ENCODE measurements around the gene LST1. TPM values are rescaled to one million over a fixed set of nuclear protein-coding genes. Genes with fewer than 3 reads are reported as not detected.
"Not testable (repeated sequence)": the region's sequence is repeated elsewhere in the genome, so short reads cannot be mapped to it uniquely, and the experiment has no call there.

The LST1 gene
- total RNA-seq, 1 experiment from 2014 or later: 0.66 TPM

DNA sequence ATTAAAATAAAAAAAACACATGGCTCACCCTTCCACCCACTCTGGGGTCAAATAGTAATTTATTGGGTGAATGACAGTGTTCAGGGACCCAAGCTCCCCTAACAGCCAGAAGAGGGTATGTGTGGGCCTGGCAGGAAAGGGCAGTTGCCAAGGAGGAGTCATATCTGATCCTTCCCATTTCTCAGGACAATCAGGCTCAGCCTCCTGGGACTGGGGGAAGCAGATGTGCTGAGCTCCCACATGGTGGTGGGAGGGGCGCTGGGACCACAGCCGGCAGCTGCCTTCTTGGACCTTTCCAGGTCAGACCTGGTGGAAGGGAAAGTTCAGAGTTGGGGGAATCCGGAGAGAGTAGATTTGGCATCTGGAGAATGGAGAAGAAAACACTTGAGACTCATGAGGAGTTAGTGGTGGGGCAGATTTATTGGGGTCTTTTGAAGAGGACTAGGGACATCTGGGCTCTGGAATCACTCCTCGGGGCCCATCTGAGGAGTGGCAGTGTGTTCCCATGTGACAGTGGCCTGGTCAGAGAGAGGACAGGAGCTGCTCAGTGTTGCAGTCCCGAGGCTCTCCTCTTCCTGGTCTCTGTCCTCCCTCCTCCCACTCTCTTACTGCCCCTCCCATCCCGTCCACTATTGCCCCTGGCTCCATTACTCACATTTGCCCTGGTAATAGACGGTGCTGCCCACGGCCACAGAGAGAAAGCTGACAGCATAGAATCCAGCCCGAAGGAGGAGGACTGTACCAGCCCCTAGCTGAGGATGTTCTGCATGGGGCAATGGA, 3.0 kb downstream of the LST1 start (continued):
- TF ChIP-seq, protein P1, sequence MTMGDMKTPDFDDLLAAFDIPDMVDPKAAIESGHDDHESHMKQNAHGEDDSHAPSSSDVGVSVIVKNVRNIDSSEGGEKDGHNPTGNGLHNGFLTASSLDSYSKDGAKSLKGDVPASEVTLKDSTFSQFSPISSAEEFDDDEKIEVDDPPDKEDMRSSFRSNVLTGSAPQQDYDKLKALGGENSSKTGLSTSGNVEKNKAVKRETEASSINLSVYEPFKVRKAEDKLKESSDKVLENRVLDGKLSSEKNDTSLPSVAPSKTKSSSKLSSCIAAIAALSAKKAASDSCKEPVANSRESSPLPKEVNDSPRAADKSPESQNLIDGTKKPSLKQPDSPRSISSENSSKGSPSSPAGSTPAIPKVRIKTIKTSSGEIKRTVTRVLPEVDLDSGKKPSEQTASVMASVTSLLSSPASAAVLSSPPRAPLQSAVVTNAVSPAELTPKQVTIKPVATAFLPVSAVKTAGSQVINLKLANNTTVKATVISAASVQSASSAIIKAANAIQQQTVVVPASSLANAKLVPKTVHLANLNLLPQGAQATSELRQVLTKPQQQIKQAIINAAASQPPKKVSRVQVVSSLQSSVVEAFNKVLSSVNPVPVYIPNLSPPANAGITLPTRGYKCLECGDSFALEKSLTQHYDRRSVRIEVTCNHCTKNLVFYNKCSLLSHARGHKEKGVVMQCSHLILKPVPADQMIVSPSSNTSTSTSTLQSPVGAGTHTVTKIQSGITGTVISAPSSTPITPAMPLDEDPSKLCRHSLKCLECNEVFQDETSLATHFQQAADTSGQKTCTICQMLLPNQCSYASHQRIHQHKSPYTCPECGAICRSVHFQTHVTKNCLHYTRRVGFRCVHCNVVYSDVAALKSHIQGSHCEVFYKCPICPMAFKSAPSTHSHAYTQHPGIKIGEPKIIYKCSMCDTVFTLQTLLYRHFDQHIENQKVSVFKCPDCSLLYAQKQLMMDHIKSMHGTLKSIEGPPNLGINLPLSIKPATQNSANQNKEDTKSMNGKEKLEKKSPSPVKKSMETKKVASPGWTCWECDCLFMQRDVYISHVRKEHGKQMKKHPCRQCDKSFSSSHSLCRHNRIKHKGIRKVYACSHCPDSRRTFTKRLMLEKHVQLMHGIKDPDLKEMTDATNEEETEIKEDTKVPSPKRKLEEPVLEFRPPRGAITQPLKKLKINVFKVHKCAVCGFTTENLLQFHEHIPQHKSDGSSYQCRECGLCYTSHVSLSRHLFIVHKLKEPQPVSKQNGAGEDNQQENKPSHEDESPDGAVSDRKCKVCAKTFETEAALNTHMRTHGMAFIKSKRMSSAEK (CRISPR knock-in tag; IDR thresholded peaks at IDR 0.05; ENCODE audit: borderline replicate concordance): no peak
- TF ChIP-seq, protein P2, sequence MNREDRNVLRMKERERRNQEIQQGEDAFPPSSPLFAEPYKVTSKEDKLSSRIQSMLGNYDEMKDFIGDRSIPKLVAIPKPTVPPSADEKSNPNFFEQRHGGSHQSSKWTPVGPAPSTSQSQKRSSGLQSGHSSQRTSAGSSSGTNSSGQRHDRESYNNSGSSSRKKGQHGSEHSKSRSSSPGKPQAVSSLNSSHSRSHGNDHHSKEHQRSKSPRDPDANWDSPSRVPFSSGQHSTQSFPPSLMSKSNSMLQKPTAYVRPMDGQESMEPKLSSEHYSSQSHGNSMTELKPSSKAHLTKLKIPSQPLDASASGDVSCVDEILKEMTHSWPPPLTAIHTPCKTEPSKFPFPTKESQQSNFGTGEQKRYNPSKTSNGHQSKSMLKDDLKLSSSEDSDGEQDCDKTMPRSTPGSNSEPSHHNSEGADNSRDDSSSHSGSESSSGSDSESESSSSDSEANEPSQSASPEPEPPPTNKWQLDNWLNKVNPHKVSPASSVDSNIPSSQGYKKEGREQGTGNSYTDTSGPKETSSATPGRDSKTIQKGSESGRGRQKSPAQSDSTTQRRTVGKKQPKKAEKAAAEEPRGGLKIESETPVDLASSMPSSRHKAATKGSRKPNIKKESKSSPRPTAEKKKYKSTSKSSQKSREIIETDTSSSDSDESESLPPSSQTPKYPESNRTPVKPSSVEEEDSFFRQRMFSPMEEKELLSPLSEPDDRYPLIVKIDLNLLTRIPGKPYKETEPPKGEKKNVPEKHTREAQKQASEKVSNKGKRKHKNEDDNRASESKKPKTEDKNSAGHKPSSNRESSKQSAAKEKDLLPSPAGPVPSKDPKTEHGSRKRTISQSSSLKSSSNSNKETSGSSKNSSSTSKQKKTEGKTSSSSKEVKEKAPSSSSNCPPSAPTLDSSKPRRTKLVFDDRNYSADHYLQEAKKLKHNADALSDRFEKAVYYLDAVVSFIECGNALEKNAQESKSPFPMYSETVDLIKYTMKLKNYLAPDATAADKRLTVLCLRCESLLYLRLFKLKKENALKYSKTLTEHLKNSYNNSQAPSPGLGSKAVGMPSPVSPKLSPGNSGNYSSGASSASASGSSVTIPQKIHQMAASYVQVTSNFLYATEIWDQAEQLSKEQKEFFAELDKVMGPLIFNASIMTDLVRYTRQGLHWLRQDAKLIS (CRISPR knock-in tag; IDR thresholded peaks at IDR 0.05; ENCODE audit: borderline replicate concordance): no peak

DNA sequence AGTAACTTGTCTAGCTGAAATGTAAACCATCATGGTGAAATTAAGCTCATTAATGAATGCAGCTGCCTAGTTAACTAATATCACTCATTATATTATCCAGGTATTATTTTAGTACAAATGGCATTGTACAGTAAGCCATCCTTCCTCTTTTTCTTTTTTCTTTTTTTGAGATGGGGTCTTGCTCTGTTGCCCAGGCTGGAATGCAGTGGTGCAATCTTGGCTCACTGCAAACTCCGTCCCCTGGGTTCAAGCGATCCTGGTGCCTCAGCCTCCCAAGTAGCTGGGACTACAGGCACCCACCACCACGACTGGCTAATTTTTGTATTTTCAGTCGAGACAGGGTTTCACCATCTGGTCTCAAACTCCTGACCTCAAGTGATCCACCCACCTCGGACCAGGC, 4.6 kb downstream of the LST1 start:
- POLR2A ChIA-PET, H3K4me1 Mint-ChIP-seq, H3K9me3 Mint-ChIP-seq: not testable (repeated sequence)

DNA sequence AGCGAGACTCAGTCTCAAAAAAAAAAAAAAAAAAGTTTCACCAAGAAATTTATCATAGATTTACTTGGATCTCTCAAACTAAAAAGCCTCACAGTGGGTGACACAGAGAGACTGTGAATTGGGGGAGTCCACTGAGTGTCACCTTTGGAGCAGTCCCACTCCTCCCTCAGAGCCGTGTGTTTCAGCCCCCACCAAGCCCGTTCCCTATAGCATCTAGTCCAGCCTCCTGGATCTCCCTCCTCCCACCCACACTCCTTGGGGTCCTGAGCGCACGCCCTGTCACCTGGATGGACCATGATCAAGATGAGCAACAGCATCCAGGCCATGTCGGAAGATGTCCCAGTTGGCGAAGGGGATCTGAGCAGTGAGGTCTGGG, 6.3 kb downstream of the LST1 start:
- H3K4me3 Mint-ChIP-seq: no peak overlapping the region
- ChIA-PET CTCF (interaction anchor here (0.7 to 11.6 kb wide), 4 partner anchors 12 to 44 kb away, joined by 3 to 319 read pairs (median 148); partner anchors contain the start of genes ATP6V1G2, LST1, LTB and NFKBIL1), POLR2A (interaction anchor here (1.7 kb wide), 1 partner anchor 41 kb away, joined by 4 read pairs; no protein-coding TSS in a partner anchor)
- DNase-seq (ENCODE audit: low spot score) (no peak), ATAC-seq (no peak)
- H3K9me3 Mint-ChIP-seq: no peaks in the 10 kb centered on the region
- no peaks in the 10 kb centered on the region for H3K27me3 Mint-ChIP-seq (ENCODE audit: low read depth)
- H3K36me3 Mint-ChIP-seq: no peaks in the 10 kb centered on the region
- no peak overlapping the region for H3K27ac Mint-ChIP-seq
- no peaks in the 10 kb centered on the region for H3K4me1 Mint-ChIP-seq
- TF ChIP-seq, protein P3, sequence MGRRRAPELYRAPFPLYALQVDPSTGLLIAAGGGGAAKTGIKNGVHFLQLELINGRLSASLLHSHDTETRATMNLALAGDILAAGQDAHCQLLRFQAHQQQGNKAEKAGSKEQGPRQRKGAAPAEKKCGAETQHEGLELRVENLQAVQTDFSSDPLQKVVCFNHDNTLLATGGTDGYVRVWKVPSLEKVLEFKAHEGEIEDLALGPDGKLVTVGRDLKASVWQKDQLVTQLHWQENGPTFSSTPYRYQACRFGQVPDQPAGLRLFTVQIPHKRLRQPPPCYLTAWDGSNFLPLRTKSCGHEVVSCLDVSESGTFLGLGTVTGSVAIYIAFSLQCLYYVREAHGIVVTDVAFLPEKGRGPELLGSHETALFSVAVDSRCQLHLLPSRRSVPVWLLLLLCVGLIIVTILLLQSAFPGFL (CRISPR knock-in tag; IDR thresholded peaks at IDR 0.05; ENCODE audit: borderline replicate concordance): no peak
- no peak for TF ChIP-seq NFATC4 (CRISPR knock-in tag; IDR thresholded peaks at IDR 0.05)
- TF ChIP-seq ZNF671 (CRISPR knock-in tag; IDR thresholded peaks at IDR 0.05): no peak
- TF ChIP-seq JAZF1 (CRISPR knock-in tag; IDR thresholded peaks at IDR 0.05): no peak
- TF ChIP-seq FOXP1 (CRISPR knock-in tag; IDR thresholded peaks at IDR 0.05; ENCODE audit: borderline replicate concordance): no peak
- TF ChIP-seq, protein P4, sequence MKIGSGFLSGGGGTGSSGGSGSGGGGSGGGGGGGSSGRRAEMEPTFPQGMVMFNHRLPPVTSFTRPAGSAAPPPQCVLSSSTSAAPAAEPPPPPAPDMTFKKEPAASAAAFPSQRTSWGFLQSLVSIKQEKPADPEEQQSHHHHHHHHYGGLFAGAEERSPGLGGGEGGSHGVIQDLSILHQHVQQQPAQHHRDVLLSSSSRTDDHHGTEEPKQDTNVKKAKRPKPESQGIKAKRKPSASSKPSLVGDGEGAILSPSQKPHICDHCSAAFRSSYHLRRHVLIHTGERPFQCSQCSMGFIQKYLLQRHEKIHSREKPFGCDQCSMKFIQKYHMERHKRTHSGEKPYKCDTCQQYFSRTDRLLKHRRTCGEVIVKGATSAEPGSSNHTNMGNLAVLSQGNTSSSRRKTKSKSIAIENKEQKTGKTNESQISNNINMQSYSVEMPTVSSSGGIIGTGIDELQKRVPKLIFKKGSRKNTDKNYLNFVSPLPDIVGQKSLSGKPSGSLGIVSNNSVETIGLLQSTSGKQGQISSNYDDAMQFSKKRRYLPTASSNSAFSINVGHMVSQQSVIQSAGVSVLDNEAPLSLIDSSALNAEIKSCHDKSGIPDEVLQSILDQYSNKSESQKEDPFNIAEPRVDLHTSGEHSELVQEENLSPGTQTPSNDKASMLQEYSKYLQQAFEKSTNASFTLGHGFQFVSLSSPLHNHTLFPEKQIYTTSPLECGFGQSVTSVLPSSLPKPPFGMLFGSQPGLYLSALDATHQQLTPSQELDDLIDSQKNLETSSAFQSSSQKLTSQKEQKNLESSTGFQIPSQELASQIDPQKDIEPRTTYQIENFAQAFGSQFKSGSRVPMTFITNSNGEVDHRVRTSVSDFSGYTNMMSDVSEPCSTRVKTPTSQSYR (CRISPR knock-in tag; IDR thresholded peaks at IDR 0.05): no peak
- TF ChIP-seq SP1 (CRISPR knock-in tag; conservative IDR thresholded peaks at IDR 0.05): no peak
- TF ChIP-seq, protein P5, sequence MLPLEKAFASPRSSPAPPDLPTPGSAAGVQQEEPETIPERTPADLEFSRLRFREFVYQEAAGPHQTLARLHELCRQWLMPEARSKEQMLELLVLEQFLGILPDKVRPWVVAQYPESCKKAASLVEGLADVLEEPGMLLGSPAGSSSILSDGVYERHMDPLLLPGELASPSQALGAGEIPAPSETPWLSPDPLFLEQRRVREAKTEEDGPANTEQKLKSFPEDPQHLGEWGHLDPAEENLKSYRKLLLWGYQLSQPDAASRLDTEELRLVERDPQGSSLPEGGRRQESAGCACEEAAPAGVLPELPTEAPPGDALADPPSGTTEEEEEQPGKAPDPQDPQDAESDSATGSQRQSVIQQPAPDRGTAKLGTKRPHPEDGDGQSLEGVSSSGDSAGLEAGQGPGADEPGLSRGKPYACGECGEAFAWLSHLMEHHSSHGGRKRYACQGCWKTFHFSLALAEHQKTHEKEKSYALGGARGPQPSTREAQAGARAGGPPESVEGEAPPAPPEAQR (CRISPR knock-in tag; IDR thresholded peaks at IDR 0.05): no peak
- TF ChIP-seq ELF4 (CRISPR knock-in tag; IDR thresholded peaks at IDR 0.05; ENCODE audit: low read depth): no peak
- TF ChIP-seq, protein P6, sequence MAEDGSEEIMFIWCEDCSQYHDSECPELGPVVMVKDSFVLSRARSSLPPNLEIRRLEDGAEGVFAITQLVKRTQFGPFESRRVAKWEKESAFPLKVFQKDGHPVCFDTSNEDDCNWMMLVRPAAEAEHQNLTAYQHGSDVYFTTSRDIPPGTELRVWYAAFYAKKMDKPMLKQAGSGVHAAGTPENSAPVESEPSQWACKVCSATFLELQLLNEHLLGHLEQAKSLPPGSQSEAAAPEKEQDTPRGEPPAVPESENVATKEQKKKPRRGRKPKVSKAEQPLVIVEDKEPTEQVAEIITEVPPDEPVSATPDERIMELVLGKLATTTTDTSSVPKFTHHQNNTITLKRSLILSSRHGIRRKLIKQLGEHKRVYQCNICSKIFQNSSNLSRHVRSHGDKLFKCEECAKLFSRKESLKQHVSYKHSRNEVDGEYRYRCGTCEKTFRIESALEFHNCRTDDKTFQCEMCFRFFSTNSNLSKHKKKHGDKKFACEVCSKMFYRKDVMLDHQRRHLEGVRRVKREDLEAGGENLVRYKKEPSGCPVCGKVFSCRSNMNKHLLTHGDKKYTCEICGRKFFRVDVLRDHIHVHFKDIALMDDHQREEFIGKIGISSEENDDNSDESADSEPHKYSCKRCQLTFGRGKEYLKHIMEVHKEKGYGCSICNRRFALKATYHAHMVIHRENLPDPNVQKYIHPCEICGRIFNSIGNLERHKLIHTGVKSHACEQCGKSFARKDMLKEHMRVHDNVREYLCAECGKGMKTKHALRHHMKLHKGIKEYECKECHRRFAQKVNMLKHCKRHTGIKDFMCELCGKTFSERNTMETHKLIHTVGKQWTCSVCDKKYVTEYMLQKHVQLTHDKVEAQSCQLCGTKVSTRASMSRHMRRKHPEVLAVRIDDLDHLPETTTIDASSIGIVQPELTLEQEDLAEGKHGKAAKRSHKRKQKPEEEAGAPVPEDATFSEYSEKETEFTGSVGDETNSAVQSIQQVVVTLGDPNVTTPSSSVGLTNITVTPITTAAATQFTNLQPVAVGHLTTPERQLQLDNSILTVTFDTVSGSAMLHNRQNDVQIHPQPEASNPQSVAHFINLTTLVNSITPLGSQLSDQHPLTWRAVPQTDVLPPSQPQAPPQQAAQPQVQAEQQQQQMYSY (CRISPR knock-in tag; IDR thresholded peaks at IDR 0.05): no peak
- no peak for TF ChIP-seq TEAD1 (CRISPR knock-in tag; IDR thresholded peaks at IDR 0.05)

More for the DNA sequence above, 4.6 kb downstream of the LST1 start:
- not testable (repeated sequence) for H3K27ac Mint-ChIP-seq; H3K27me3 Mint-ChIP-seq (ENCODE audit: low read depth); ATAC-seq; H3K4me3 Mint-ChIP-seq; H3K36me3 Mint-ChIP-seq; DNase-seq (ENCODE audit: low spot score)
- CTCF ChIA-PET: interaction anchor here (1.3 to 2.8 kb wide), 2 partner anchors 10 to 39 kb away, joined by 7 to 12 read pairs; no protein-coding TSS in a partner anchor
- TF ChIP-seq ZNF121 (CRISPR knock-in tag; IDR thresholded peaks at IDR 0.05): peak; percentile 39; the same call in 1 of the 2 replicates

Data from WTC11 (cell line).